ENCODE results near the gene SH3YL1.

The SH3YL1 gene

GRCh38 chr2:281381-281780 lies 17.5 kb upstream of the SH3YL1 start:
- TF ChIP-seq CTCF (IDR thresholded peaks at IDR 0.05; ENCODE audit: insufficient read depth, low read depth, low read length, missing control alignments), result no peak
- no peak for DNase-seq (ENCODE audit: low read depth)
- no peak overlapping the region for H3K4me3 ChIP-seq (ENCODE audit: low read depth, low read length)

GRCh38 chr2:280650-281110 lies 16.8 kb upstream of the SH3YL1 start:
- DNase-seq (ENCODE audit: low read depth), result no peak
- TF ChIP-seq CTCF (IDR thresholded peaks at IDR 0.05; ENCODE audit: insufficient read depth, low read depth, low read length, missing control alignments), result no peak
- H3K4me3 ChIP-seq (ENCODE audit: low read depth, low read length), result no peak overlapping the region

- no peak for TF ChIP-seq CTCF (IDR thresholded peaks at IDR 0.05; ENCODE audit: insufficient read depth, low read depth, low read length, missing control alignments)
Measured at GRCh38 chr2:279956-280649, 16.3 kb upstream of the SH3YL1 start.

GRCh38 chr2:279366-279765 lies 15.5 kb upstream of the SH3YL1 start:
- H3K4me3 ChIP-seq (ENCODE audit: low read depth, low read length), result no peak overlapping the region
- DNase-seq (ENCODE audit: low read depth), result no peak
- TF ChIP-seq CTCF (IDR thresholded peaks at IDR 0.05; ENCODE audit: insufficient read depth, low read depth, low read length, missing control alignments), result no peak

More at GRCh38 chr2:279956-280649, 16.3 kb upstream of the SH3YL1 start:
- no peak overlapping the region for H3K4me3 ChIP-seq (ENCODE audit: low read depth, low read length)
- DNase-seq (ENCODE audit: low read depth), result no peak

GRCh38 chr2:278927-279320 lies 15.1 kb upstream of the SH3YL1 start:
- TF ChIP-seq CTCF (IDR thresholded peaks at IDR 0.05; ENCODE audit: insufficient read depth, low read depth, low read length, missing control alignments), result no peak
- DNase-seq (ENCODE audit: low read depth), result no peak
- no peak overlapping the region for H3K4me3 ChIP-seq (ENCODE audit: low read depth, low read length)

- TF ChIP-seq CTCF (IDR thresholded peaks at IDR 0.05; ENCODE audit: insufficient read depth, low read depth, low read length, missing control alignments), result no peak
- no peak for DNase-seq (ENCODE audit: low read depth)
- H3K4me3 ChIP-seq (ENCODE audit: low read depth, low read length), result no peak overlapping the region
Measured at GRCh38 chr2:278312-278926, 14.6 kb upstream of the SH3YL1 start.
